Hematopoietic multipotent progenitor cell treated with erythropoietin and hydrocortisone succinate and interleukin-3 and kit ligand, for 8 days (in vitro differentiated cells): ENCODE data around the gene RNF150.
A peak's percentile ranks its signal among the peaks of the same experiment; 100 is the strongest.
"Not testable (repeated sequence)": the region's sequence is repeated elsewhere in the genome, so short reads cannot be mapped to it uniquely, and the experiment has no call there.

Source experiments
- DNase-seq: peaks from one replicate; pipeline ENCODE4 v3.0.0-alpha.2; 2015

Gene RNF150

DNA sequence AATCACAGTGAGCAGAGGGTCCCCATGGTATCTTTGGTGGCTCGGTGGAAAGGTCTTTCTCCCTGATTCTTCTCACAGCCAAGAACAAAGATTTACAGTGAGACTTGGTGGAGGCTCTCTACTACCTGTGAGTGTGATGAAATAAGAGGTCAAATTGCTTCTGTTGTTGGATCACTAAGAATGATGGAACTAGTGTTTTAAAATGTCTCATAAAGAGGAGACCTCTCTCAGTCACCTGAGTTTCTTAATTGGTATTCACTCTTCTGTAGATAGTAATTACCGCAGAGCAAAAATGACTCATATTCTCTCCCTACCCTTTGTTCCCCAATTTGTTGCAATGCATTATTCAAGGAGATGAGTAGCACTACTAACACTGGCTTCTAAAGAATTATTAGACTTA lies 276.2 kb downstream of the RNF150 start:
- no peak for DNase-seq

DNA sequence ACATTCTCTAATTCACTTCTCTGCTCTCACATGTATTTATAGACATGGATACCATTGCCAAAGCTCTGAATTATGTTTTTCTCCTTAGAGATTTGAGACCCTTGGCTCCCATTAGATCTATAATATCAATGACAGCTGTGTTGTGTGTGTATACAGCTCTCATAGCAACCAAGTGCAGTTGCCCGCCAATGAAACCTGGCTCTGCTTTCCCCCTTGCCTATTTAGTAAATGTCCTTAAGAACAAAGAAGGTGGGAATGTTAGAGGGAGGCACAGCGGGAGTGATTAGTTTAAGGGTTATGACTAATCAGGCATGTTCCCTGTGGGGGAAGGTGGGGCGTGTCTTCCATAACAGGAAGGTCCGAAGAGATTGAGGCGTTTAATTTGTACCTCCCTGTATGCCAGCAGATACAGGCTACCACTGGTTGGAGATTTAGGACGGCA lies 276.6 kb downstream of the RNF150 start:
- DNase-seq: no peak

DNA sequence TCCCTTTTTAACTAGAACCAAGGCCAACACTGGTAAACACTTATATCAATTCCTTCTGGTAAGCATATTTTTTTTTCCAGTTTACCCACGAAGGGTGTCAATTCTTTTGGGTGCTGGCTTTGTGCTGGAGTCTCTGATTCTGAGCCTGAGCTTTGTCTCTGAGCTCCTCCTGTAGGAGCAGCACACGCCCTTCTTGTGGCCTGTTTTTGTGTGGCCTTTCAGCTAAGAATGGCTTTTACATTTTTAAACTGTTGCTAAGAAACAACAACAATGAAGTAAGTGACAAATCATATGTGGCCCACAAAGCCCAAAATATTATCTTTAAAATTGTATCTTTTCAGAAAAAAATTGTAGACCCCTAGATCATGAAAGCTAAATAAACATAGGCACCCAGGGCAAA lies 279.1 kb downstream of the RNF150 start:
- DNase-seq: no peak

DNA sequence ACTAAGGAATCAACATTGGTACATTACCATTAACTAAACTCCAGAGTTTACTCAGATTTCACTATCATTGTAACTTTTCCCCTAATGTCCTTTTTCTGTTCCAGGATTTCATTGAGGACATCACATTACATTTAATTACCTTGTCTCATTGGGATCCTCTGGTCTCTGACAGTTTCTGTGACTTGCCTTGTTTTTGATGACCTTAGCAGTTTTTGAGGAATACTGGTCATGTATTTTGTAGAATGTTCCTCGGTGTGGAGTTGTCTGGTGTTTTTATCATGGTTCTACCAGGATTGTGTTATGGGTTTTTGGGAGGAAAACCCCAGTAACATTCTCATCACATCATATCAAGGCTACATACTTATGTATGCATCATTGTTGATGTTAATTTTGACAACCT lies 281.5 kb downstream of the RNF150 start:
- DNase-seq: no peak

DNA sequence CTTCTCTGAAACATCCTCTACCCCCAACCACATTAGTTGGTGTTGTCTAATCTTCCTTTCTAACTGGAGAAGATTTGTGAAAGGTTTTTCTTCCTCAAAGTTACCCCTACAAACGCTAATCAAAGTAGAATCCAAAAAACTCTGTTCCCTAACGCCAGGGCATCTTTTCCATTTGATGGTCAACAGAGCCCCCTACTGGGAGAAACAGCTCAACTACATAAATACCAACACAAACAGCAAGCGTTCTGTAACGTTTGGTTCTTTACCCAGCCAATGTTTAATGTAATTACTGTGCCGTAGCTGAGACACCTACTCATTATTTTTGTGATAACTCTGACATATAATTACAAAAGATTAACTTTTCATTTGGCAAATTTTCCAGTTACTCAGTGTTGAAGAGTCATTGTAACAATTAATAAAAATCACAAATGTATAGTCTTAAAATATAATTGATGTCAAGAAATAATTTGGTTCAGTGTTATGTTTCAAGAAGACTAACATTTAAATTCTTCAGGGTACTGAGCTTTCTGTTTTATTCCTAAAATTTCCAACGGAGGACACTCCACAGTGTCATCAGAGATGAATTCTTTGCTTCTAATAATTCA lies 282.1 kb downstream of the RNF150 start:
- DNase-seq: peak; percentile 60

DNA sequence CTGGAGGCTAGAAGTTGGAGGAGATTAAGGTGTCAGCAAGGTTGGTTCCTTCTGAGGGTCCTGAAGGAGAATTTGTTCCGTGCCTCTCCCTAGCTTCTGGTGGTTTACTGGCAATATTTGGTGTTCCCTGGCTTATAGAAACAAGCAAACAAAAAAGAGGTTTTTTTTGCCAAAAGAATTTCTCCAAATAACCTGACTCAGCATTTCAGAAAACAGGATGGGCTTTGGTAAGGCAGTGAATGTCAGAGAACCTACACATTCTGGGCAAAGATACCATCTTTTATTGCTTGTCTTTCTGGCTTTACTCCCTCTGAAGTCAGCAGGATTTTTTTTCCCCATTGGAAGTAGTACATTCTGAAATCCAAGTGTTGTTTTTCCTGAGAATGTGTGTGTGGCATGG lies 283.7 kb downstream of the RNF150 start:
- no peak for DNase-seq

DNA sequence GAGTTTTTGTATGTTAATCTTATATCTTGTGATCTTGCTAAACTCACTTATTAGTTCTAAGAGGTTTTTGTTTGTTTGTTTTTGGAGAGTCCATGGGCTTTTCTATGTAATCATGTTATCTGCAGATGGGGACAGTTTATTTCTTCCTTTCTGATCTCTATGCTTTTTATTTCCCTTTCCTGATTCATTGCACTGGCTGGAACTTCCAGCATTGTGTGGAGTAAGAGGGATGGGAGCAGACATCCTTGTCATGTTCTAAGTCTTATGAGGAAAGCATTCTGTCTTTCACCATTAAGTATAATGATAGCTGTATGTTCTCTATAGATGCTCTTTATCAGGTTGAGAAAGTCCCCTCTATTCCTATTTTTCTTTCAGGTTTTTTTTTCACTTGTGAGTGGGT lies 286.5 kb downstream of the RNF150 start:
- DNase-seq: no peak

DNA sequence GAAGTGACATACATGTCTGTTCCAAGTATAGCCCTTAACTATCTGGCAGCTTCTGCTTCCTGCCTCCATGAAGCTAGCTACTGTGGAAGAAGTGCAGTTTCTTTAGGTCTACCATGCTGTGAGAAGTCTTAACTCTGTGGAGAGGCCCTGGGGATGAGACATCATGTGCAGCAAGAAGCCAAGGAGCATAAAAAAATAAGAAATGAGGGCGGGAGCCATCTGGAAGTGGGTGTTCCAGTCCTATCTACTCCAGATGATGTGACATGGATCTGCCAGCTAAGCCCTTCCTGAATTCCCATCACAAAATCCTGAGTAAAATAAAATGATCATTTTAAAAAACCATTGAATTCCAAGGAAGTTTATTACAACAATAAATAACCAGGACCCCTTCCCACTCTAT lies 289.2 kb downstream of the RNF150 start:
- no peak for DNase-seq

DNA sequence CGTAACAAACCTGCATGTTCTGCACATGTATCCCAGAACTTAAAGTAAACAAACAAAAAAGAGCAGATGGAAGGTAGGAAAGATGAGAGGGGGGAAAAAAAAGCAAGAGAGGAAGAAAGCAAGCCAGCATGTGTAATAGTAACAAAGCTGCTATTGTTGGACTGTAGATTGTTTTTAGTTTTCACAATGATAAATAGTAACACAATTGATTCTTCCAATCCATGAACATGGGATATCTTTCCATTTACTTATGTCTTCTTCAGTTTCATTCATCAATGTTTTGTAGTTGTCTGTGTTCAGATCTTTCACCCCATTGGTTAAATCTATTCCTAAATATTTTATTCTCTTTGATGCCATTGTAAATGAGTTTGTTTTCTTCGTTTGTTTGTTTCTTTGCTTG lies 292.1 kb downstream of the RNF150 start:
- DNase-seq: no peak

DNA sequence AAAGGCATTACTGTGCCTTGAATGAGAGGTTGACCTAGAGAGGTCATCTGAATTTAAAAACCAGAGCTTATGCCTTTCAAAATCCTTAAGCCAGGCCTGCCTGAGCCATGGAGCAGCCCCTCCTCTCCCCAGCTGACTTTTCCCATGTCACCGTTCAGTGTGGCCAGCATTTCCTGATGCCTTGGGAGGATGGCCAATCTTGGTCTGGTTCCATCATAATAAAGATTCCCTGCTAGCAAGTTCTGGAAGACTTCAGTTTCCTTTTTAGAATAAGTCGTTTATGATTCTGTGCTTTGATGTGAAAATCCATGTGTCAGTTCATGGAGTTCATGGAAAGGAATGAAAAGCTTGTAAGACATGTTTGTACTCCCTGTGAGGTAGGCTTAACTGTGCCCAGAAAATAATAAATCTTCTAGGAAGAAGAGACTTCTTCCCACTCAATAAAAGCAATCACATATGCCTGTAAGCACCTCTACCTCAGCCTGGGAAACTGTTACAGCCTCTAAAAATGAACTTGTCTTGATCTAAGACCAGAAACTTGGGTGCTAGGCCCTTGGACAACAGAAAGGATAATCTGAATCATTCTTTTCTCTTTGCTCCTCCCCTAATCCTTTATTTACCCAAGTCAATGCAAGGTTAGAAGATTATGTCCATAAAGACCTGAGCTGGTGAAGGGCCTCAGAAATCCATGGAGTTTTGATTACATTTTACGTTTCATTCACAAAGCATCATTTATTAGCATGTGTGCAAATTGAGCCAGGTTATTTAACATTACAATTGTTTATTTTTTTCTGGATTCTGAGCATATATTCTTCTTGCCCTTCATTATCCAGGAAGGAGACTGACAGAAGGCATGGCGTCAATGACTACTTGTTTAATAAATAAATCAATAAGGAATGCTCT lies 293.1 kb downstream of the RNF150 start:
- no peak for DNase-seq

DNA sequence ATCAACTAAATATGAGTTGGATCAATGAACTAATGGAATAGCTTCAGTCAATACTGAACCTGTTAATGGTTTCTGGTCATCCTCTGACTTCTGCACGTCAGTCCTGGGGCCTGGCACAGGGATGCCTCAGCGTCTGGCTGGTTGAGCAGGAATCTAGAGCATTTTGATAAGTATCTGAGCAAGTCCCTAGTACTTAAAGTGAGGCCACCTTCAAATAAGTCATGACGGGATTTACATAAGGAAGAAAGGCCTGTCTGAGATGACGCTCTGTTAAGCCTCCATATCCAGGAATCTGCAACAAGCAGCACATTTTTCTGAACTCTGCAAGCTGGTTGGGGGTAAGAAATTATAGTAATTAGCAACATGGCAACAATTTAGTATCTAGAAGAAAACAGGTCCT lies 293.9 kb downstream of the RNF150 start:
- DNase-seq: no peak

DNA sequence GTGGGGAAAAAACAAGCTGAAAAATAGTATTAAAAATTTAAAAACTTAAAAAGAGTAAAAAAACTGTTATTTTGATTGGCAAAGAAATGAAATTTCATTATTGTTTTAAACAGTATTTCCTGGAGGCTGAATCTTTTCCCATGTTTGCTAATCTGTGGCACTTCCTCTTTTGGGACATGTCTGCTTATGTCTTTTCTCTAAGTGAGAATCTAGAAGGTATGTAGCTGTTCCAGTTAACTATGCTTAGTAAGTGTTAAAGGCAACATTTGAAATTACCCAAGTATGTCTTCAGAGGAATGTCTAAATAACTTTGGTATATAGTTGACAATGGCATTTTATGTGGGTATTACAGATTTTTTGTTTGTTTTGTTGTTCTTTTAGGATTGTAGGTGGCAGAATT lies 295.5 kb downstream of the RNF150 start:
- no peak for DNase-seq

DNA sequence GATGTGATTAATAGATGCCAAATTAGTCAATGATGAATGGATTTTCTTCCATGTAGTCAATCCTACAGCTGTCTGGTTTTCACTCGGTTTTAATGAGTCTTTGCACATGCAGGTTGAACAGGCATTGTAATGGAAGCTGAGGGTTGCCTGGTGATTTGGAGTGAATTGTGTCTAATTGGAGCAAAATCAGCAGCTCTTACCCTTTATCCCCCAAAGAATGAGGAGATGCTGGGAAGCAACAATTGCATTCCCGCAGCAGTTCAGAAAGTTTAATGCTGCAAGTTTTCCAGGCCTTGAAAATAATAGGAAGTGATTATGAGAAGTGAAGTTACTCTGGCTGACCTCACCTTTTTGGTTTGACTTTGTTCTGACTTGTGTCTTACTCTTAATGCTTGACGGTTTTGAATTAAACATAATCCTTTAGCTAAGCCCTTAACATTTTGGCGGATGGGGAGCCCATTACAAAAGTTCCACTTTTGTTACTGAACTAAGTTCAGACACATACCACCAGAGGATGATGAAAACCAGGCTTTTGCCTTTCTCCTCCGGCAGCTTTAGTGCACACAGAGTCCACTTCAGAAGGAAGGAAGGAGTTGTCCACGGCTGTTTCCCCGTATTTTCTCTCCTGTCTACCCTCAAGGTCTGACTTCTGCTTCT lies 298.3 kb downstream of the RNF150 start:
- no peak for DNase-seq

DNA sequence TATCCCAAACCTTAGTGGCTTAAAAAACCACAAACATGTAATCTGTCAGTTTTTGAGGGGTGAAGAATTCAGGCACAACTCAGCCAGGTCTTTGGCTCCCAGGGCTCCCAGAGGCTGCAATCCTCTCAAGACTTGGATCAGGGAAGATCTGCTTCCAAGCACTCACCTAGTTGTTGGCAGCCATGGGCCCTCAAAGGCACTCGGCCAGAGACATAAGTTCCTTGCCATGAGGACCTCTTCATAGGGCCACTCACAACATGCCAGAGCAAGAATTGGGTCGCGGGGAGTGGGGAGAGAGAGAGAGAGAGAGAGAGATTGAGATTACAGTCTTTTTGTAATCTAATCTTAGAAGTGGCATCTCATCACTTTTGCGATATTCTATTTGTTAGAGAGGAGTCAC lies 300.0 kb downstream of the RNF150 start:
- no peak for DNase-seq

DNA sequence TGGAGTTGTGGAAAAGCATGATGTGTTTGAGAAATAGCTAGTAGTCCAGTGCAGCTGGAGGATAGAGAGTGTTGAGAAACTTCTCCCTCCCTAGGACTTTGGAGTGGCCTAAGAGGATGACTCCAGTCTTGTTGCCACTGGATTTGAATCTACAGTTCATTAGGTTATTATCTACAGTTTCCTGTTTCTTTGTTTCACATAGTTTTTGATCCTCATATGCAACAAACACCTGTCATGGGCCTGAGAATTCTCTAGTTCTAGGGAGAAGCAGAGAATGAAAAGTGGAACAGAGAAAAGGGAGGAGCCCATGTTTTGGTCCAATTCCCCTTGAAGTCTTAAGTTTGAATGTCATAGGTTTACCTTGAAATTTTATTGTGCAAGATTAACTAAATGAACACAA lies 303.4 kb downstream of the RNF150 start:
- no peak for DNase-seq

DNA sequence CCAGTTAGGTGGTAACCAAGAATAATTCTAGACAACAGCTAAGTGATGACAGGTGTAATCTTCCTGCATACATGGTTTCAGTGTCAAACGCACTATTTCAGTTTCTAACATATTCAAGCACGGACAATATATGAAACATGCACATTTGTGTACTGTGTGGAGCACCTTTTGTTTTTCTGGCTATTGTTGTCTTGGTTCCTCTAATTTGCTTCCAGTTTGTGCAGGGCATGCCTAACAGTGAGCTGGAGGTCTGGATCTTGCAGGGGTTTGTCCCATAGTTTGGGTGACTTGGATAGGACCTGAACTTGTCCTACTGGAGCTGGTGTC lies 306.6 kb downstream of the RNF150 start:
- no peak for DNase-seq

DNA sequence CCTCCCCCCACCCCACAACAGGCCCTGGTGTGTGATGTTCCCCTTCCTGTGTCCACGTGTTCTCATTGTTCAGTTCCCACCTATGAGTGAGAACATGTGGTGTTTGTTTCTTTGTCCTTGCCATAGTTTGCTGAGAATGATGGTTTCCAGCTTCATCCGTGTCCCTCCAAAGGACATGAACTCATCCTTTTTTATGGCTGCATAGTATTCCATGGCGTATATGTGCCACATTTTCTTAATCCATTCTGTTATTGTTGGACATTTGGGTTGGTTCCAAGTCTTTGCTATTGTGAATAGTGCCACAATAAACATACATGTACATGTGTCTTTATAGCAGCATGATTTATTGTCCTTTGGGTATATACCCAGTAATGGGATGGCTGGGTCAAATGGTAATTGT lies 312.7 kb downstream of the RNF150 start:
- not testable (repeated sequence) for DNase-seq

DNA sequence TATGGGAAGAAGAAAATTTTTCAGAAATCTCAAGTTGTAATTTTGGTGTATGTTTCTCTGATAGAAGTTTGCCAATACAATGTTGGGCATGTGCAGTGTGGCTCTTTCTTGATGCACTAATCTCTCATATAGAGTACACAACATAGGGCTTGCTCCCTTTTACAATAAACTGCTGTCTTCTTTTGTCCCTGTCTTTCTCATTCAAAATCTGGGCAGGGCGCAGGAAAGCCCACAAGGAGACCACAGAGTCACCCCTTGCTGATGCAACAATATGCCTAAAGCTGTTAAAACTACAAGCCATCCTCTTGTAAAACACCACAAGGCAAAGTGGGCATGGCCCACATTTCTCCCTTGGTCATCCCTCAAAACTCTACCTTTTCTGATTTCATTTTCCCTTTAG lies 313.7 kb downstream of the RNF150 start:
- DNase-seq: no peak

DNA sequence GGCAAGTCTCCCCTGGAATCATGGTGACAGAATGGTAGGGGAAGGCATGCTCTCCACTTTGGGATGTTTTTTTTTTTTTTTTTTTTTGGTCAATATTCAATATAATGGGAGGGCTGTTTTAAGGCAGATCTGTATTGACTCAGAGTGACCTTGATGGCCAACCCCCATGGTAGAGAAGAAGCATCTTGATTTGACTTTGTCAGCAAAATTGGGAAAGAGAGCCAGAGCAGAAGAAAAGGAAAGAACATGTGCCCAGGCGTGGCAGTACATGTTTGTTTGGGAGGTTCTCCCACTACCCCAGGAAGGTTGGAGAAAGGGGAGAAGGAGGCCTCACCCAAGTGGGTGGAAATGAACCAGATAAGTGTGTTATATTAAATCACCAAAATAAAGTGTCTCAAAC lies 314.8 kb downstream of the RNF150 start:
- no peak for DNase-seq

DNA sequence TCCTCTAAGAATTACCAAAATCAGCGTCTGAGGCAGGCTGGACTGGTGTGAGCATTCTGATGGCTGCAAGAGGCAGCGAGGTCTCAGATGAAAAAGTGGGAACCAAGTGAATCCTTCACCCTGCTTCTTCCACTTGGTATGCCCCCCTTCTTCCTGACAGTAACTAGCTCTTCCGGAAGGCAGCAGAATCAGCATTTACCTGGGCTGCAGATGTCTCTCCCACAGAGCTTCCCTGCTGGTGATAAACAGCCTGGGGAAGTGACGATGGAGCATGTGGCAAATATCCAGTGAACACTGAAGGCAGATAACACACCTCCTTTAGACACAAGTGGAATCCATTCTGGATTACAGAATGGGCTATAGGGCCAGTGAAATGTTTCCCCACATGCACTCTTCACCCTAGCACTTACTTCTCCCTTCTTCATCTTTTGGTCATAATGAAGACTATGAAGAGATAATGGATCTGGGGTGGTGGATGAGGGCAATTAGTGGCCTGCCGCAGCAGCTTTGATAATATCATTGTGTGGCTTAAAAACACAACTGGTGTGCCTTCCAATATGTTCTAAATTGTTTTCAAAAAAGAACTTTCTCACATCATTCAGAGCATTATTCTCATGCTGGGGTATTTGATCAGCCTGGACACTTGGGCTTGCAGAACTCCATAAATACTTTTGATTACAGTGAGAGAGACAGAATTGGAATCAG lies 316.3 kb downstream of the RNF150 start:
- DNase-seq: no peak

DNA sequence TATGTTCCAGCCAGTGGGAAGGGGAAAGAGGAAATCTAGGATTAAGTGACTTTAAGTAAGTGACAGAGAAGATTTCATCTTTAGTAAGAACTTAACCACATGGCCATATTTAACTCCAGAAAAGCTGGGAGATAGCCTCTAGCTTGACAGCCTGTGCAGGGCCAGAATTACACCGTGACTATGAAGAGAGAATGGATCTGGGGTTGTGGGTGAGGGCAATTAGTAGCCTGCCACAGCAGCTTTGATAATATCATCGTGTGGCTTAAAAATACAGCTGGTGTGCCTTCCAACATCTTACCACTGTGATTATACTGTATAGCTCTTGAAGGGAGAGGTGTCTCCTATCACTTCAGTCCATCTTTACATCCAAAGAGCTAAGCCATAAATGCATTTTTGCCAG lies 319.5 kb downstream of the RNF150 start:
- DNase-seq: no peak

DNA sequence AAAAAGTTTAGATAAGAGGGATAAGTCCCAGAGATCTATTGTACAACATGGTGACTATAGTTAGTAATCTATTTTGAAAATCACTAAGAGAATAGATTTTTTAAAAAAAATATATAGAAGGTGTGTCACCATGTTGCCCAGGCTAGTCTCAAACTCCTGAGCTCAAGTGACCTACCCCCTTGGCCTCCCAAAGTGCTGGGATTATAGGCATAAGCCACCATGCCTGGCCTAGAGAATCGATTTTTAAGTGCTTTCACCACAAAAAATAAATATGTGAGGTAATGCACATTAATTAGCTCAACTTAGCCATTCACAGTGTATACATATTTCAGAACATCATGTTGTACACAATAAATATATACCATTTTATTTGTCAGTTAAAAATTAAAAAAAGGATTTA lies 320.4 kb downstream of the RNF150 start:
- no peak for DNase-seq

DNA sequence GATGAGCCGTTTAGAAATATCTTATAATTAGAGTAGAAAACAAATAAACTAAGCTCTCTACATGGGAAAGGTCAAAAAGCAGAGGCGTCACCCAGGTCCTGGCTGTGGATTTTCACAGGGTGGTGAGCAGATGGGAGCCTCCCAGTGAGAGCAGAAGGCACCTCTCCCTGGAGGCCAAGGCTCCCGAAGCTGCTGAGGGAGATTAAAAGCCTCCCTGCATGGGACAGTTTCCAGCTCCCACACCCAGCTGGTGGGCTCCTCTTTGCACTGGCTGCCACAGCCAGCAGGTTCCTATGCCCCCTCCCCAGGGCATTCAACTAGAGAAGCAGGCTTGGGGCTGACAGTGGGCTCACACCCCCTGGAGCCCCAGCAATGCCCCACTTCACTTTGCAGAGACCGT lies 321.8 kb downstream of the RNF150 start:
- DNase-seq: no peak
